ENCODE measurements around the gene SGMS1.

- TF ChIP-seq, protein P1, sequence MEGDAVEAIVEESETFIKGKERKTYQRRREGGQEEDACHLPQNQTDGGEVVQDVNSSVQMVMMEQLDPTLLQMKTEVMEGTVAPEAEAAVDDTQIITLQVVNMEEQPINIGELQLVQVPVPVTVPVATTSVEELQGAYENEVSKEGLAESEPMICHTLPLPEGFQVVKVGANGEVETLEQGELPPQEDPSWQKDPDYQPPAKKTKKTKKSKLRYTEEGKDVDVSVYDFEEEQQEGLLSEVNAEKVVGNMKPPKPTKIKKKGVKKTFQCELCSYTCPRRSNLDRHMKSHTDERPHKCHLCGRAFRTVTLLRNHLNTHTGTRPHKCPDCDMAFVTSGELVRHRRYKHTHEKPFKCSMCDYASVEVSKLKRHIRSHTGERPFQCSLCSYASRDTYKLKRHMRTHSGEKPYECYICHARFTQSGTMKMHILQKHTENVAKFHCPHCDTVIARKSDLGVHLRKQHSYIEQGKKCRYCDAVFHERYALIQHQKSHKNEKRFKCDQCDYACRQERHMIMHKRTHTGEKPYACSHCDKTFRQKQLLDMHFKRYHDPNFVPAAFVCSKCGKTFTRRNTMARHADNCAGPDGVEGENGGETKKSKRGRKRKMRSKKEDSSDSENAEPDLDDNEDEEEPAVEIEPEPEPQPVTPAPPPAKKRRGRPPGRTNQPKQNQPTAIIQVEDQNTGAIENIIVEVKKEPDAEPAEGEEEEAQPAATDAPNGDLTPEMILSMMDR (IDR thresholded peaks at IDR 0.05; ENCODE audit: low read depth, low read length, poor library complexity, severe bottlenecking): no peak
- TF ChIP-seq EZH2phosphoT487 (IDR thresholded peaks at IDR 0.05; ENCODE audit: borderline replicate concordance, low read length): no peak
Measured at GRCh38 chr10:50345545-50345944, 278.2 kb downstream of the SGMS1 start.

All from DOHH2 (cell line).